ENCODE data around the gene DDIT4. TPM values are rescaled to one million over a fixed set of nuclear protein-coding genes. Genes with fewer than 3 reads are reported as not detected.
"Not testable (repeated sequence)": the region's sequence is repeated elsewhere in the genome, so short reads cannot be mapped to it uniquely, and the experiment has no call there.

The DDIT4 gene, protein sequence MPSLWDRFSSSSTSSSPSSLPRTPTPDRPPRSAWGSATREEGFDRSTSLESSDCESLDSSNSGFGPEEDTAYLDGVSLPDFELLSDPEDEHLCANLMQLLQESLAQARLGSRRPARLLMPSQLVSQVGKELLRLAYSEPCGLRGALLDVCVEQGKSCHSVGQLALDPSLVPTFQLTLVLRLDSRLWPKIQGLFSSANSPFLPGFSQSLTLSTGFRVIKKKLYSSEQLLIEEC
- total RNA-seq (100 to 1,000 TPM in 4 of 5 donors, 10 to 100 TPM in 1; 89.9 to 188 (median 154) TPM), polyA plus RNA-seq (100 to 1,000 TPM; 122 to 176 (median 170) TPM)
- long read RNA-seq, donor 1, transcript DDIT4-201 (3 exons, 1,748 nt), result major isoform, 15 of 16 reads
- long read RNA-seq, donor 1, partial matches to known transcripts, result 0 of 16 reads
- long read RNA-seq, donor 1, other reads (novel, unspliced or antisense), result 0 of 16 reads
- long read RNA-seq, donor 2, transcript DDIT4-201 (3 exons, 1,748 nt), result major isoform, 19 of 22 reads
- long read RNA-seq, donor 2, partial matches to known transcripts, result 0 of 22 reads
- long read RNA-seq, donor 2, other reads (novel, unspliced or antisense), result 0 of 22 reads
- long read RNA-seq, donor 3, transcript DDIT4-201 (3 exons, 1,748 nt), result major isoform, 6 of 6 reads
- long read RNA-seq, donor 3, partial matches to known transcripts, result 0 of 6 reads
- long read RNA-seq, donor 3, other reads (novel, unspliced or antisense), result 0 of 6 reads
- long read RNA-seq, donor 4, result 0 reads
- long read RNA-seq, donor 5, transcript DDIT4-202 (2 exons, 521 nt), result minor isoform, 5 of 38 reads
- long read RNA-seq, donor 5, transcript DDIT4-201 (3 exons, 1,748 nt), result major isoform, 32 of 38 reads
- long read RNA-seq, donor 5, partial matches to known transcripts, result 0 of 38 reads
- long read RNA-seq, donor 5, other reads (novel, unspliced or antisense), result 0 of 38 reads
- long read RNA-seq, donor 6, transcript DDIT4-201 (3 exons, 1,748 nt), result major isoform, 39 of 42 reads
- long read RNA-seq, donor 6, partial matches to known transcripts, result 0 of 42 reads
- long read RNA-seq, donor 6, other reads (novel, unspliced or antisense), result 0 of 42 reads
- long read RNA-seq, donor 7, transcript DDIT4-201 (3 exons, 1,748 nt), result major isoform, 15 of 30 reads
- long read RNA-seq, donor 7, partial matches to known transcripts, result 8 of 30 reads
- long read RNA-seq, donor 7, other reads (novel, unspliced or antisense), result 0 of 30 reads
- long read RNA-seq, donor 8, transcript DDIT4-201 (3 exons, 1,748 nt), result major isoform, 25 of 29 reads
- long read RNA-seq, donor 8, partial matches to known transcripts, result 0 of 29 reads
- long read RNA-seq, donor 8, other reads (novel, unspliced or antisense), result 0 of 29 reads
- long read RNA-seq, donor 9, transcript DDIT4-201 (3 exons, 1,748 nt), result major isoform, 6 of 6 reads
- long read RNA-seq, donor 9, partial matches to known transcripts, result 0 of 6 reads
- long read RNA-seq, donor 9, other reads (novel, unspliced or antisense), result 0 of 6 reads
- long read RNA-seq, donor 10, transcript DDIT4-201 (3 exons, 1,748 nt), result major isoform, 6 of 7 reads
- long read RNA-seq, donor 10, partial matches to known transcripts, result 0 of 7 reads
- long read RNA-seq, donor 10, other reads (novel, unspliced or antisense), result 0 of 7 reads

DNA sequence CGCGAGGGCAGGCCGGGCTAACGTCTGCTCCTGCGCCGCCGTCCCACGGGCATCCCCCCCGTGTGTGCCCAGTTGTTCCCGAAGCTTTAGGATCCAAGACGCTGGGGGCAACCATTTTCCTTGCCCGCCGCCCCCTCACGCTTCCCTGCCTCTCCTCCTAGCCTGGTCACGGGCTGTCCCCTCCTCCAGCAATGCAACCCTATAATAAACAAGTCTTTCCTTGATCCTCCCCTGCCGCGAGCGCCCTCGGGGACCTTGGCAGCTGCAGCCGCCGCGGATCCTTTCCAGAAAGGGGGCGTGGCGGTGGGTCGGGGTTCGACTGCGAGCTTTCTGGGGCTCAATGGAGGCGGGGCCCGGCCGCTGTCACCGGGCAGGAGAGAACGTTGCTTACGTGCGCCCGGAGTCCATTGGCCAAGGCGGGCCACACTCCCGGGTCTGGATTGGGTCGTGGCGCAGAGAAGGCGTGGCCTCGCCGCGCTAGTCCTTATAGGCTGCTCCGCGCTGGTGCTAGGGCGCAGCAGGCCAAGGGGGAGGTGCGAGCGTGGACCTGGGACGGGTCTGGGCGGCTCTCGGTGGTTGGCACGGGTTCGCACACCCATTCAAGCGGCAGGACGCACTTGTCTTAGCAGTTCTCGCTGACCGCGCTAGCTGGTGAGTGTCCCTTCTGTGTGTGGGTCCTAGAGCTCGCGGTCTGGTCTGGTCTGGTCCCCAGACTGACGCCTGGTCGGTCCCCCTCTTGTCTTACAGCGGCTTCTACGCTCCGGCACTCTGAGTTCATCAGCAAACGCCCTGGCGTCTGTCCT lies at the start of gene DDIT4:
TSS of gene DDIT4 (plus strand) at position 515 of the 803 bp plus-strand sequence. CDS start 293 bp downstream, outside the sequence.
- H3K4me1 ChIP-seq, result peaks cover 26 to 47% (median 37%) of the 10 kb centered on the region in 4 donors
- H3K9me3 ChIP-seq, result no peaks in the 10 kb centered on the region
- 0 to 1% (median 0%) methylated on average over 41 to 67 of the region's 67 CpGs for WGBS, 5 donors
- H3K4me3 ChIP-seq, result peak within 1 kb of the TSS; percentile 69 to 96 (median 80)
- DNase-seq, result peak; percentile 100
- intact Hi-C loops (cut with DNase I; ENCODE audit: low total_unique reads), result no loop called here
- peak; percentile 100 for TF ChIP-seq POLR2AphosphoS5 (IDR thresholded peaks at IDR 0.05)
- no peak for TF ChIP-seq EP300 (IDR thresholded peaks at IDR 0.05)
- no peak for TF ChIP-seq CTCF (IDR thresholded peaks at IDR 0.05)
- TF ChIP-seq POLR2A (IDR thresholded peaks at IDR 0.05), result peak in 3 of 4 donors; percentile 93 to 100 (median 99)
- H3K27me3 ChIP-seq, result no peaks in the 10 kb centered on the region
- peaks cover 15 to 26% (median 20%) of the 10 kb centered on the region in 4 donors for H3K36me3 ChIP-seq
- peak within 1 kb of the TSS; percentile 92 to 96 (median 95) for H3K27ac ChIP-seq

DNA sequence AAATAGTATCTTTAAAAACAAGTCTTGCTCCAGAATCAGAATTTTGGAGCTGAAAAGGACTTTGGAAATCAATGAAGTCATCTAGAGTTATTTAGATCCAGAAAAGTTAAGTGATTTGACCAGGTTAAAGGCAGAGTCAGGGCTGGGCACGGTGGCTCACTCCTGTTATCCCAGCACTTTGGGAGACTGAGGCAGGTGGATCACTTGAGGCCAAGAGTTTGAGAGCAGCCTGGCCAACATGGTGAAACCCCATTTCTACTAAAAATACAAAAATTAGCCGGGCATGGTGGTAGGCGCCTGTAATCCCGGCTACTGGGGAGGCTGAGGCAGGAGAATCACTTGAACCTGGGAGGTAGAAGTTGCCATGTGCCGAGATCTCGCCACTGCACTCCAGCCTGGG lies 49.5 kb upstream of the DDIT4 start:
- H3K9me3 ChIP-seq; DNase-seq; intact Hi-C loops (cut with DNase I; ENCODE audit: low total_unique reads); H3K4me3 ChIP-seq; H3K27me3 ChIP-seq: not testable (repeated sequence)
- 86 to 94% (median 88%) methylated on average over 6 of the region's 6 CpGs for WGBS, 5 donors
- Histone ChIP-seq H3K4me1 (peaks cover 18 to 86% (median 54%) of the 10 kb centered on the region in 4 donors), H3K27ac (peak overlapping the region in 4 of 5 donors; percentile 48 to 75 (median 67)), H3K36me3 (peaks cover 14 to 56% (median 50%) of the 10 kb centered on the region in 4 donors)

DNA sequence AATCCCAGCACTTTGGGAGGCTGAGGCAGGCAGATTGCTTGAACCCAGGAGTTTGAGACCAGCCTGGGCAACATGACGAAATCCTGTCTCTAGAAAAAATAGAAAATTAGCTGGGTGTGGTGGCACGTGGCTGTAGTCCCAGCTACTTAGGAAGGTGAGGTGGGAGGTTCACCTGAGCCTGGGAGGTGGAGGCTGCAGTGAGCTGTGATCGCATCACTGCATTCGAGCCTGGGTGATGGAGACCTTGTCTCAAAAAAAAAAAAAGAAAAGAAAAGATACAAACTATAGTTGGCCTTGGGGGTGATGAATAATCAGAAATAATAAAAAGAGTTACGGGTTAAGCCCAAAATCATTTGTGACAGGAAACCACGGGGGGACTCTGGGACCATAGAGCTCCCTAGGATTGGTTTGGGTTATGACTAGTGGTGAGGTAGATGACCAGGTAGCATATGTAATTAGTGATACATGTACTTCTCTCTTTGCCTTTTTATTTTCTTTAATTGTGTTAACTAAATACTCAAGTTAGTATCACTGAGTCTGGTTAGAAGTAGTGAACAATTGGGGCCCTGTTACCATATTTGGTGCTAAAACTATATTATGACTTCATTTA lies 47.2 kb upstream of the DDIT4 start:
- intact Hi-C loops (cut with DNase I; ENCODE audit: low total_unique reads), result no loop called here
- Histone ChIP-seq H3K27ac (peak overlapping the region in 3 of 5 donors; percentile 20 to 75 (median 30)), H3K4me3 (no peak overlapping the region), H3K27me3 (no peaks in the 10 kb centered on the region), H3K9me3 (no peaks in the 10 kb centered on the region), H3K36me3 (peaks cover 18 to 60% (median 49%) of the 10 kb centered on the region in 4 donors), H3K4me1 (peaks cover 15 to 86% (median 53%) of the 10 kb centered on the region in 4 donors)
- no peak for DNase-seq
- 59 to 78% (median 67%) methylated on average over 6 of the region's 6 CpGs for WGBS, 5 donors
- no peak for TF ChIP-seq CTCF (IDR thresholded peaks at IDR 0.05)
- no peak for TF ChIP-seq POLR2A (IDR thresholded peaks at IDR 0.05)
- no peak for TF ChIP-seq EP300 (IDR thresholded peaks at IDR 0.05)
- TF ChIP-seq POLR2AphosphoS5 (IDR thresholded peaks at IDR 0.05), result no peak
